Umbilical cord (tissue), 2 donors: ENCODE data around the gene SLC35G4. TPM values are rescaled to one million over a fixed set of nuclear protein-coding genes. Genes with fewer than 3 reads are reported as not detected.
"Not testable (repeated sequence)": the region's sequence is repeated elsewhere in the genome, so short reads cannot be mapped to it uniquely, and the experiment has no call there.

Experiments
- DNase-seq: peaks from one replicate; pipeline ENCODE4 v3.0.0-alpha.2; 2015; ENCODE audit warnings: low spot score
- total RNA-seq: library from RNA; depleted of rRNA; stranded (reverse); fragments of >200 nt; gene quantifications from one replicate; pipeline ENCODE4 v1.2.3, GENCODE V29; 2014; ENCODE audit warnings: low replicate concordance; ENCODE audit not compliant: insufficient read depth

SLC35G4 gene
- total RNA-seq, 1 donor from 2014 or later, result not detected

DNA sequence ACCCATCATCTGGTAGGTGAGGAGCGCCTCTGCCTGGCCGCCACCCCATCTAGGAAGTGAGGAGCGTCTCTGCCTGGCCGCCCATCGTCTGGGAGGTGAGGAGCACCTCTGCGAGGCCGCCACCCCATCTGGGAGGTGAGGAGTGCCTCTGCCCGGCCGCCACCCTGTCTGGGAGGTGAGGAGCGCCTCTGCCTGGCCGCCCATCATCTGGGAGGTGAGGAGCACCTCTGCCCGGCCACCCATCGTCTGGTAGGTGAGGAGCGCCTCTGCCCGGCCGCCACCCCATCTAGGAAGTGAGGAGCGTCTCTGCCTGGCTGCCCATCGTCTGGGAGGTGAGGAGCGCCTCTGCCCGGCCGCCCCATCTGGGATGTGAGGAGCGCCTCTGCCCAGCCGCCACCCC is 4.2 kb downstream of the SLC35G4 start:
- DNase-seq, result not testable (repeated sequence)

DNA sequence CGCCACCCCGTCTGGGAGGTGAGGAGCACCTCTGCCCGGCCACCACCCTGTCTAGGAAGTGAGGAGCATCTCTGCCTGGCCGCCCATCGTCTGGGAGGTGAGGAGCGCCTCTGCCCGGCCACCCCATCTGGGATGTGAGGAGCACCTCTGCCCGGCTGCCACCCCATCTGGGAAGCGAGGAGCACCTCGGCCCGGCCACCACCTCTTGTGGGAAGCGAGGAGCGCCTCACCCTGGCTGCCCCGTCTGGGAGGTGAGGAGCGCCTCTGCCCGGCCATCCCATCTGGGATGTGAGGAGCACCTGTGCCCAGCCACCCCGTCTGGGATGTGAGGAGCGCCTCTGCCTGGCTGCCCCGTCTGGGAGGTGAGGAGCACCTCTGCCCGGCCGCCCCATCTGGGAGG is 4.6 kb downstream of the SLC35G4 start:
- not testable (repeated sequence) for DNase-seq

DNA sequence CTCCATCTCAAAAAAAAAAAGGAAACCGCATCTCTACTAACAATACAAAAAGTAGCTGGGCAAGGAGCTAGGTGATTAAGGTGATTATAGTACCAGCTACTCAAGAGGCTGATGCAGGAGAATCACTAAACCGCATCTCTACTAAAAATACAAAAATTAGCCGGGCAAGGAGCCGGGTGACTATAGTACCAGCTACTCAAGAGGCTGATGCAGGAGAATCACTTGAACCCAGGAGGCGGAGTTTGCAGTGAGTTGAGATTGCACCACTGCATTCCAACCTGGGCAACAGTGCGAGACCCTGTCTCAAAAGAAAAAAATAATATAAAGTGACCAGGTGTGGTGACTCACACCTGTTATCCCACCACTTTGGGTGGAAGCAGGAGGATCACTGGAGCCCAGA is 5.6 kb downstream of the SLC35G4 start:
- DNase-seq, result not testable (repeated sequence)

DNA sequence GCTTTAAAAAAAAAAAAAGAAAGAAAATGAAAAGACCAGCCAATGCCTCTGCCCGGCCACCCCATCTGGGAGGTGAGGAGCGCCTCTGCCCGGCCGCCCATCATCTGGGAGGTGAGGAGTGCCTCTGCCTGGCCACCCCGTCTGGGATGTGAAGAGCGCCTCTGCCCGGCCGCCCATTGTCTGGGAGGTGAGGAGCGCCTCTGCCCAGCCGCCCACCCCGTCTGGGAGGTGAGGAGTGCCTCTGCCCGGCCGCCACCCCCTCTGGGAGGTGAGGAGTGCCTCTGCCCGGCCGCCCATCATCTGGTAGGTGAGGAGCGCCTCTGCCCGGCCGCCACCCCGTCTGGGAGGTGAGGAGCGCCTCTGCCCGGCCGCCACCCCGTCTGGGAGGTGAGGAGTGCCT is 37.9 kb downstream of the SLC35G4 start:
- DNase-seq, result not testable (repeated sequence)

DNA sequence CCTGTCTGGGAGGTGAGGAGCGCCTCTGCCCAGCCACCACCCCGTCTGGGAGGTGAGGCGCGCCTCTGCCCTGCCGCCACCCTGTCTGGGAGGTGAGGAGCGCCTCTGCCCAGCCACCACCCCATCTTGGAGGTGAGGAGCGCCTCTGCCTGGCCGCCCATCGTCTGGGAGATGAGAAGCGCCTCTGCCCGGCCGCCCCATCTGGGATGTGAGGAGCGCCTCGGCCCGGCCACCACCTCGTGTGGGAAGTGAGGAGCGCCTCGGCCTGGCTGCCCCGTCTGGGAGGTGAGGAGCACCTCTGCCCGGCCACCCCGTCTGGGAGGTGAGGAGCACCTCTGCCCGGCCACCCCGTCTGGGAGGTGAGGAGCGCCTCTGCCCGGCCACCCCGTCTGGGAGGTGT is 38.4 kb downstream of the SLC35G4 start:
- not testable (repeated sequence) for DNase-seq

DNA sequence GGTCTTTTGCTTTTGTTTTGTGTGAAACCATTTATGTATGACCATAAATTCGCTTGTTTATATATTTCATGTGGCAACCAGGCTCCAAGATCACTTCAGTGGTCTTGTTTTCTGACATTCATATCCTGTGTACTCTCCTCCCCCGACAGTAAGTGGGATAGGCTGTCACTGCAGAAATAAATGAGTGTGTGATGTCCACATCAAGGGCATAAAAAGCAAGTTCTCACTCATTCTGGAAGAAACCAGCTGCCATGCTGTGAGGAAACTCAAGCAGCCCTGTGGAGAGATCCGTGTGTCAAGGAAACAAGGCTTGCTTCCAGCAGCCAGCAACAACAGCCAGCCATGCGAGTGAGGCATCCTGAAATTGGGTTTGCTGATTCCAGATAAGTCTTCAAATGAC is 40.4 kb downstream of the SLC35G4 start:
- no peak for DNase-seq

DNA sequence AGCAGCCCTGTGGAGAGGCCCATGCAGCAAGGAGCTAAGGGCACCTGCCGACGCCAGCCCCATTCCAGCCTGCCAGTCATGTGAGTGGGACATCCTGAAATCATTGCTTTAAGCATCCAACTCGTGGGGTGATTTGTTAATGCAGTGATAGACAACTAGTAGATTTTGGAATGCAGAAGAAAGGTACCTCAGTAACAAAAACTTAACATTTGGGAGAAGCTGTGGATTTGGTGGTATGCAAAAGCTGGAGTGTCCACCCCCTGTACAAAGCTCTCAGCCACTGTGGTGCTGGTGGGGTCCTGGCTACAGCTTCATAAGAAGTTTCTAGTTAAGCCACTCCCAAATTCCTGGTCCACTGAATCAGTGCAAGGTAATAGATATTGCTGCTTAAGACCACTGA is 42.5 kb downstream of the SLC35G4 start:
- DNase-seq, result no peak

DNA sequence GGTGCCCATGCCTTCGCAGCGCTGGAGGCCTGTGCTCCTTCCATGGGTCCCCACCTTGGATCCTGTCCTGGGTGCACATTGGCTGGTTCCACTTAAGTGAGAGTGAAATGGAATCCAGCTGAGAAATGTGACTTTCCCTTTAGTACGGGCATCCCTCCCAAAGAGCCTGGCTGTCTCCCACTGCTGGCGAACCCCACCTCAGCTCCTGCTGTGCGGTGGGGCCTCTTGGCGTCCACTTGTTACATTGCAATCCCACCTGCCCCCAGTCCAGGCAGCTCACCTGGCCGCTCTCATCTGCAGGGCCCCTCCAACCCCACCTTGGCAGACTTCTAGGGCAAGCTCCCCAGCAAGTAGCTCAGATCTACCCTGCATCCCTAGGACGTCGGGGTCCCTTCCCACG is 44.1 kb downstream of the SLC35G4 start:
- no peak for DNase-seq

DNA sequence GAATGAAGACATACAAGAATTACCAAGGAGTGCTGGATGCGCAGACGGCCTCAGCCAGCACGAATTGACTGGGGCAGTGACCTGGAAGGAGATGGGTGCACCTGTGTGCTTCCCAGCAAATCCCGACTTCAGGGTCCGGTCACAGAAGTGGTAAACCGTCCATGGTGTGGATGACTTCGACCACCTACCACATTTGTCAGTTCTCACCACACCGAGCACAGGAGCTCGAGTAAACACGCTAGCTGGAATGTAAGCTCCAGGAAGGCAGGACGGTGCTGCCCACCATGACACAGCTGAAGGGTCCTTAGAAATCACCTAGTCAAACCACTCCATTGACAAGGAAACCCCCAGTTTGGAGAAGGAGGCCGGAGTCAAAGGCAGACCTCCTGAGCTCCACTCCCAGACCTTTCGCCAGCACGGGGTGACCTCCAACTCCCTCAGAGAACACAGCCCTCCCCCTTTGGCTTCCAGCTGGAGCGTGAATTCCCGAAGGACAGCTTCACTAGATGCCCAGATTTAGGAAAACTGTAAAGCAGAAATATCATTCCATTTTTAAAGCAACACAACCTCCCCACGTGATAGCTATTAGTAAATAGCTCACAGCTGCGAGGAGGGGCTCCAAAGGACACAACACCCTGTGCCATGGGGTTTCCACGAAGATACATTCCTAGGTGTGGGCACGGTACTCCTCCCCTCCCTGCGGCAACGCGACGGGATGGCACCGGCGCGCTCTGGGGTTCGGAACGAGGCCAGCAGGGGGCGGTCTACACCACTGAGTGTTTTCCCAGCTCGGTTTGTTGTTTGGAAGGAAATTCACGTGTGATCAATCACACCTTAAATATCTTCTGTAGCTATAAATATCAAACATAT is 45.6 kb downstream of the SLC35G4 start:
- peak; percentile 30 for DNase-seq

DNA sequence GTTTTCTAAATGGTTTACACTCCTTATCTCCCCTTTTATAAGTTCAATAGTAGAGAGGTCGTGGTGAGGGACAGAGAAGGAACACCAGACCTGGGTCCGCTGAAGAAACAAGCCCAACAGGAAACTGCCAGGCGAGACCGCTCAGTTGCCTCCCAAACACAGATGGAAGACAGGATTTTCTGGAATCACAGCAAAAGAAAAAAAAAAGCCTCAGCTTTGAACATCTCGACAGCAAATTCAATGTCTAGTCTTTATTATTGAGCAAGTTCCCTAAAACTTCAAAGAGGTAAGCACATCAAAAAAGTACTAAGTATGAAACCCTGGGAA is 46.2 kb downstream of the SLC35G4 start:
- DNase-seq, result peak; percentile 40

DNA sequence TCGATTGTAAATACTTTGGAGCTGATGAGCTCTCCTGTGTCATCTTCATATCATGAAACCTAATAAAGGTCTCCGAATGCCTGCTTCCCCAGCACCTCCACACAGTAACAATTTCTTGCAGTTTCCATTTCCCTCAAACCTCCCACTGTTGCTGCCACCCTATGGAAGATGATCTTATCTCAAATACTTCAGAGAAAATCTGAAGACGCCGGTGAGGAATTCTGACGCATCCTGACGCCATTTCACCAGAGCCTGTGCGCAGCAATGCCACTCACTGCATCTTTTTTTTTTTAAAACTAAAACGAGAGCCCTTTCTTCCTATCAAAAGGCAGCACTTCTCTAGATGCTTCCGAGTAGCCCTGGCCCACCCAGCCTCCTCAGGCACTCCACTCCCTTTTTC is 47.8 kb downstream of the SLC35G4 start:
- DNase-seq, result no peak

DNA sequence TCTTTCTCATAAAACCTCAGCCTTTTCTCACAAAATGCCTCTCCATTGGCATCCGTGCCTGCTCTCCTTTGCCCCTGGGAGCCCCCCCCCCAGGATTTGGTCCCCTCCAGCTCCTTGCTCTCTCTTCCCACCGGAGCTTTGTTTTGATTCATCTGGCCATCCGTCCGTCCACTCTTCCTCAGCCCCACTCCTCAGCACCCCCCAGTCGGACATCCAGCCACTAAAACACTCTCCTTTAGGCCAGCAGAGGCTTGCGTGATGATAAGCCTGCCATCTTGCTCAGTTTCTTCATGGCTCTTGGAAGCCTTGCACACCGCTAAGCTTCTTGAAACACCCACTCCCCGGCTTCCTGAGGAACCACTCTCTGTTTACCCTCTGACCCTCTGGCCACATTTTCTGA is 48.2 kb downstream of the SLC35G4 start:
- DNase-seq, result no peak

DNA sequence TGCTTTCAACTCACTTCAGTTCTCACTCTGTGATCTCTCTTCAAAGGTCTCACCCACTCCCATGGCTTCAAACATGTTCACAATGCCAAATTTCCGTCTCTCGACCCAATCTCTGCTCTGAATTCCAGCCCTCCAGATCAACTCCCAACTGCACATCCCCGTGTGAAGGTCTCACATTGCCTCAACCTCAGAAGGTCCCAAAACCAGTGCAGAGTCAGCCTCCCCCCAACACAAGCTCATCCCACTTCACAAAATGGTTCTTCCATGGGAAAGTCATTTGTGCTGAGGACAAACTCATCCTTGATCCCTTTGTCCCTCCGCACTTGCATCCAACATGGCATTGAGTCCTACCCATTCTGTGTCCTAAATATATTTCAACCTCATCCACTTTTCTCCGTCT is 48.6 kb downstream of the SLC35G4 start:
- DNase-seq, result no peak

DNA sequence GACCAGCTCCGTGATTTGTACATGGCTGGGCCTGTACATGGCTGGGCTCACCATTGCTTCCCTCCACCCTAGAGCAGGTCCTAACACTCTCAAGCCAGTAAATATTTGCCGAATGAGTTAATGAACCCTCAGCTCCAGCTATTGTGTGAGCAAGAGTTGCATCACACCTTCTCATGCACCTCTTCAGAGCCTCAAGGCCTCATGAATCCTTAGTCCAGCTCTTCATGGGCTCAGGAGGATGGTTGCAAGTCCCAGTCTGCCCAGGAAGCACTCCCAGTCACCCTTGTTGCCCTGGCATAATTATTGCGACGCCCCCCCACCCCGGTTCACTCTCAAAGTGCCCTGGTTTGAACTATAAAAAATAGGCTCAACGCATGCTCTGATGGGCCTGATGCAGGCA is 49.6 kb downstream of the SLC35G4 start:
- no peak for DNase-seq

Other genes starting within 250 kb of the SLC35G4 start
- gene GNAL, start 79.7 kb downstream of the SLC35G4 start, total RNA-seq, result 2.9 TPM
- gene CHMP1B, start 241.8 kb downstream of the SLC35G4 start, total RNA-seq, result 46.7 TPM